Osteoblast (primary cell): ENCODE measurements around the gene KYNU. TPM values are rescaled to one million over a fixed set of nuclear protein-coding genes. Genes with fewer than 3 reads are reported as not detected.

Experiments
- DNase-seq: peaks from one replicate; pipeline ENCODE4 v3.0.0; 2011; ENCODE audit warnings: low spot score, mixed read lengths; ENCODE audit not compliant: insufficient read length; ENCODE audit errors: missing footprints
- H2AFZ ChIP-seq: 2 replicates; pipeline ENCODE4 v1.6.0; 2011; ENCODE audit warnings: mild to moderate bottlenecking, low read length
- H3K27ac ChIP-seq: 2 replicates; pipeline ENCODE4 v1.5.1; 2011; ENCODE audit warnings: mild to moderate bottlenecking, low read depth, low read length, moderate library complexity
- H3K27me3 ChIP-seq: 2 replicates; pipeline ENCODE4 v1.6.0; 2012; ENCODE audit warnings: mild to moderate bottlenecking, control low read depth, inconsistent platforms, low read length, moderate library complexity; ENCODE audit not compliant: insufficient read depth
- H3K36me3 ChIP-seq: 2 replicates; pipeline ENCODE4 v1.5.1; 2011; ENCODE audit warnings: mild to moderate bottlenecking, low read length, control low read depth, moderate library complexity; ENCODE audit not compliant: insufficient read depth
- H3K4me1 ChIP-seq: 2 replicates; pipeline ENCODE4 v1.5.1; 2011; ENCODE audit warnings: mild to moderate bottlenecking, low read length, control low read depth, moderate library complexity; ENCODE audit not compliant: insufficient read depth
- H3K4me2 ChIP-seq: 2 replicates; pipeline ENCODE4 v1.6.0; 2011; ENCODE audit warnings: mild to moderate bottlenecking, low read length; ENCODE audit not compliant: insufficient read depth
- H3K4me3 ChIP-seq: fragments of 200-600 bp; sonication (generic); 3 replicates; pipeline ENCODE4 v1.5.1; 2012; ENCODE audit warnings: mild to moderate bottlenecking, low read length, inconsistent platforms; ENCODE audit not compliant: insufficient read depth
- H3K79me2 ChIP-seq: 2 replicates; pipeline ENCODE4 v1.6.0; 2012; ENCODE audit warnings: mild to moderate bottlenecking, low read length, control low read depth, inconsistent platforms; ENCODE audit not compliant: insufficient read depth
- H3K9me3 ChIP-seq: 2 replicates; pipeline ENCODE4 v1.5.1; 2011; ENCODE audit warnings: low read depth, low read length, control low read depth
- H4K20me1 ChIP-seq: 2 replicates; pipeline ENCODE4 v1.6.0; 2012; ENCODE audit warnings: mild to moderate bottlenecking, low read length, control low read depth; ENCODE audit not compliant: insufficient read depth
- CTCF ChIP-seq: IDR thresholded peaks from 2 replicates; pipeline ENCODE4 v1.5.1; 2011; ENCODE audit warnings: mild to moderate bottlenecking, low read depth, low read length, moderate library complexity; ENCODE audit errors: extremely low read depth
- total RNA-seq: library from RNA; depleted of rRNA; stranded (reverse); fragments of >200 nt; gene quantifications from 2 replicates; pipeline ENCODE4 v1.2.3, GENCODE V29; 2012

KYNU gene
- total RNA-seq, 1 donor, result 10.9 TPM

DNA sequence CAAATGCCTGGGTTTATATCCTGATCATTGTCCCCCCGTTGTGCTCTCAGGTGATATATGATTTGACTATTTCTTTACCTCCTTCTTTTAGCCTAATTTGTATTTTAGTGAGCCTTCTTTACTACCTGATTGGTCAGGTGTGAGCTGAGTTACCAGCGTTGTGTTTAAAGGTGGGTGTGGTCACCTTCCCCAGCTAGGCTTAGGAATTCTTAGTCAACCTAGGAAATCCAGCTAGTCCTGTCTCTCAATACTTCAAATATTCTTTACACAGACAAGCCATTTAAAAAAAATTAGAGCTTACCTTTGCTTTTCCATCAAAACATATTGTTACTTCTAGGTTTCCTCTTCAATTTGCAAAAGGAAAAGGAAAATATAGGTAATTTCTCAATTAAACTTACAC is 30.2 kb downstream of the KYNU start:
- H3K4me1 ChIP-seq, result no peaks in the 10 kb centered on the region
- no peak overlapping the region for H3K4me3 ChIP-seq
- DNase-seq, result no peak
- H3K79me2 ChIP-seq, result no peaks in the 10 kb centered on the region
- no peaks in the 10 kb centered on the region for H3K27me3 ChIP-seq
- H3K27ac ChIP-seq, result no peak overlapping the region
- H3K4me2 ChIP-seq, result no peak overlapping the region
- no peak overlapping the region for H2AFZ ChIP-seq
- H4K20me1 ChIP-seq, result no peaks in the 10 kb centered on the region
- no peak for TF ChIP-seq CTCF
- H3K9me3 ChIP-seq, result no peaks in the 10 kb centered on the region
- H3K36me3 ChIP-seq, result no peaks in the 10 kb centered on the region

DNA sequence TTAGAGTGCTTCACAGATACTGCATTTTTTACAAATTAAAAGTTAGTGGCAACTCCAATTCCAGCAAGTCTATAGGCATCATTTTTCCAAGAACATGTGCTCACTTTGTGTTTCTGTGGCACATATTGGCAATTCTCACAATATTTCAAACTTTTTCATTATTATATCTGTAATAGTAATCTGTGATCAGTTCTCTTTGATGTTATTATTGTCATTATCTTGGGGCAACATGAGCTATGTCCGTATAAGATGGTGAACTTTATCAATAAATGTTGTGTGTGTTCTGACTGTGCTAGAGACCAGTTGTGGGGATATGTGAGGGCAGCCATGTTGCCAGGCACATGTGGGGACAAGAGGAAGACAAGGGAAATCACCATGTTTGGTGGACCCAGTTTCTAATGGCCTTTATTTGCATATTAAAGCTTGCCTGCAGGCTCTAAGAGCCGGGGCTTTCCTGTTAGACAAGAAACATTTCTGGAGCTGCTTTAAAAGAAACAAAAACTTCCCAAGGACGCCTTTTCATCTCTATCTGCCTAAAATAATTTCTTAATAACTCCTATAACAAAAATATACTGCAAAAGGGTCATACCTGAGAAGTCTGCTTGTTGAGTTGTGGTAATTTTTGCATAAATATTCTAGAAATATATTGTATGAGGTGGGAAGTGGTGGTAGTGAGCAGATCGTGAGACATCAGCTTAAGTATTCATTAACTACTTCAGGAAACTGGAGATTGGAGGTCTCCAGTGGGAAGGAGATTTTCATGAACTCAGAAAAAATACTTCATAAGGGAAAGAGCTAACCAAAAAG is 37.2 kb downstream of the KYNU start:
- Histone ChIP-seq H4K20me1 (no peaks in the 10 kb centered on the region), H3K4me1 (no peaks in the 10 kb centered on the region), H2AFZ (no peak overlapping the region), H3K27me3 (no peaks in the 10 kb centered on the region), H3K27ac (no peak overlapping the region), H3K79me2 (no peaks in the 10 kb centered on the region), H3K36me3 (no peaks in the 10 kb centered on the region), H3K4me2 (no peak overlapping the region), H3K4me3 (no peak overlapping the region), H3K9me3 (no peaks in the 10 kb centered on the region)
- no peak for TF ChIP-seq CTCF
- no peak for DNase-seq

- DNase-seq, result no peak
- Histone ChIP-seq H3K4me1 (no peaks in the 10 kb centered on the region), H3K79me2 (no peaks in the 10 kb centered on the region), H3K36me3 (no peaks in the 10 kb centered on the region), H3K4me2 (no peak overlapping the region), H4K20me1 (no peaks in the 10 kb centered on the region), H2AFZ (no peak overlapping the region), H3K4me3 (no peak overlapping the region), H3K9me3 (no peaks in the 10 kb centered on the region), H3K27me3 (no peaks in the 10 kb centered on the region), H3K27ac (no peak overlapping the region)
- no peak for TF ChIP-seq CTCF
Measured at GRCh38 chr2:142915502-142915901, 38.0 kb downstream of the KYNU start.

- DNase-seq, result no peak
- H2AFZ ChIP-seq, result no peak overlapping the region
- H3K9me3 ChIP-seq, result no peaks in the 10 kb centered on the region
- TF ChIP-seq CTCF, result no peak
- no peaks in the 10 kb centered on the region for H3K79me2 ChIP-seq
- H3K36me3 ChIP-seq, result no peaks in the 10 kb centered on the region
- H3K4me2 ChIP-seq, result no peak overlapping the region
- no peak overlapping the region for H3K4me3 ChIP-seq
- H3K27me3 ChIP-seq, result no peaks in the 10 kb centered on the region
- no peaks in the 10 kb centered on the region for H4K20me1 ChIP-seq
- H3K27ac ChIP-seq, result no peak overlapping the region
- no peaks in the 10 kb centered on the region for H3K4me1 ChIP-seq
Measured at GRCh38 chr2:142918624-142919023, 41.2 kb downstream of the KYNU start.
